Activated CD8-positive, alpha-beta T cell treated with anti-CD3 and anti-CD28 coated beads for 36 hours (primary cell): ENCODE measurements around the gene KRTAP13-2. TPM values are rescaled to one million over a fixed set of nuclear protein-coding genes. Genes with fewer than 3 reads are reported as not detected.

Experiments
- ATAC-seq: fragments of 200-7000 bp; cut with Tn5 transposase; one replicate; pipeline ENCODE4 v1.10.0; 2021; ENCODE audit warnings: mild to moderate bottlenecking, moderate library complexity
- CTCF ChIA-PET: fragments of 350-600 bp; sonication (Branson Sonifier 250); formaldehyde crosslinking; loops from one replicate; lab custom pipeline; 2021; ENCODE audit warnings: antibody characterized with exemption; lab: Charles Lee
- POLR2A ChIA-PET: fragments of 350-600 bp; sonication (Branson Sonifier 250); formaldehyde crosslinking; loops from one replicate; lab custom pipeline; 2021; ENCODE audit warnings: antibody characterized with exemption; lab: Charles Lee
- DNase-seq: peaks from one replicate; pipeline ENCODE4 v3.0.0-alpha.2; 2020
- H3K27ac Mint-ChIP-seq: one replicate; pipeline ENCODE4 v1.8.0; 2021; ENCODE audit warnings: mild to moderate bottlenecking, mixed read lengths
- H3K27me3 Mint-ChIP-seq: one replicate; pipeline ENCODE4 v1.8.0; 2021; ENCODE audit warnings: mixed read lengths
- H3K36me3 Mint-ChIP-seq: one replicate; pipeline ENCODE4 v1.8.0; 2021; ENCODE audit warnings: low read depth, mixed read lengths
- H3K4me1 Mint-ChIP-seq: one replicate; pipeline ENCODE4 v1.8.0; 2021; ENCODE audit warnings: low read depth, mixed read lengths
- H3K4me3 Mint-ChIP-seq: one replicate; pipeline ENCODE4 v1.8.0; 2021; ENCODE audit warnings: mild to moderate bottlenecking, moderate library complexity, mixed read lengths
- H3K9me3 Mint-ChIP-seq: one replicate; pipeline ENCODE4 v1.8.0; 2021; ENCODE audit warnings: mixed read lengths
- intact Hi-C: fragments of 100-400 bp; cut with micrococcal nuclease; formaldehyde crosslinking; loops from one replicate; pipeline ENCODE4 v1.10.0; 2022
- total RNA-seq, 2 experiments: library from RNA; stranded (reverse); gene quantifications; one replicate each; pipeline ENCODE4 v1.2.3, GENCODE V29; 2021
- TF ChIP-seq, protein P1 (sequence below): fragments of 200-600 bp; IDR thresholded peaks from one replicate; pipeline ENCODE4 v1.8.0; 2022; ENCODE audit warnings: antibody characterized with exemption, mild to moderate bottlenecking

The KRTAP13-2 gene, protein sequence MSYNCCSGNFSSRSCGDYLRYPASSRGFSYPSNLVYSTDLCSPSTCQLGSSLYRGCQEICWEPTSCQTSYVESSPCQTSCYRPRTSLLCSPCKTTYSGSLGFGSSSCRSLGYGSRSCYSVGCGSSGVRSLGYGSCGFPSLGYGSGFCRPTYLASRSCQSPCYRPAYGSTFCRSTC
- total RNA-seq: not detected

DNA sequence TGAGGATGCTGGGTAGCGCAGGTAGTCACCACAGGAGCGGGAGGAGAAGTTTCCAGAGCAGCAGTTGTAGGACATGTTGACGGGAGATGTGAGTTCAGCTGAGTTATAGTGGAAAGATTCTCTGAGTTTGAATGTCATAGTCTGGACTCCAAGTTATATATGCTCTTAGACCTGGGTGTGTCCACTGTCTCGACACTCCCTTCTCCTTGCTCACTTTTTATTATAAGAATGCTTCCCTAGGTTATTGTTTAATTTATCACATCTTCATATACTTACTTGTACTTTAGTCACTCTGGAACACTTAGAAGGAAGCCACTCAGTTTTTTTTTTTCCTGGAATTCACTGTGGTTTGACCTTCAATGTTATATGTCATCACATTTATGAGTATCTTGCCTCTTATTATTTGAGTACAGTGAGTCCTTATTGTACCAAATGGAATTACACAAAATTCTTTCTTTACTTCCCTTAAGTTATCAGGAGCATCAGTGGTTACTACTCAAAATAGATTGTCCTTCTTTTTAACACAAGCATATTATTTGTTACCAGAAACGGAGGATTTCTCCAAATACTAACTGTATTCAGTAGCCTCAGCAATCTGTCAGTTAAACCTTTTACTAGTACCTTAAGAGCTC lies at the start of gene KRTAP13-2:
TSS of gene KRTAP13-2 (minus strand) at position 133 of the 632 bp plus-strand sequence. CDS start at position 75, 58 bp downstream.
- ATAC-seq: no peak
- no peaks in the 10 kb centered on the region for H3K9me3 Mint-ChIP-seq
- ChIA-PET CTCF (no interaction called here), POLR2A (no interaction called here)
- H3K36me3 Mint-ChIP-seq: no peaks in the 10 kb centered on the region
- TF ChIP-seq, protein P1, sequence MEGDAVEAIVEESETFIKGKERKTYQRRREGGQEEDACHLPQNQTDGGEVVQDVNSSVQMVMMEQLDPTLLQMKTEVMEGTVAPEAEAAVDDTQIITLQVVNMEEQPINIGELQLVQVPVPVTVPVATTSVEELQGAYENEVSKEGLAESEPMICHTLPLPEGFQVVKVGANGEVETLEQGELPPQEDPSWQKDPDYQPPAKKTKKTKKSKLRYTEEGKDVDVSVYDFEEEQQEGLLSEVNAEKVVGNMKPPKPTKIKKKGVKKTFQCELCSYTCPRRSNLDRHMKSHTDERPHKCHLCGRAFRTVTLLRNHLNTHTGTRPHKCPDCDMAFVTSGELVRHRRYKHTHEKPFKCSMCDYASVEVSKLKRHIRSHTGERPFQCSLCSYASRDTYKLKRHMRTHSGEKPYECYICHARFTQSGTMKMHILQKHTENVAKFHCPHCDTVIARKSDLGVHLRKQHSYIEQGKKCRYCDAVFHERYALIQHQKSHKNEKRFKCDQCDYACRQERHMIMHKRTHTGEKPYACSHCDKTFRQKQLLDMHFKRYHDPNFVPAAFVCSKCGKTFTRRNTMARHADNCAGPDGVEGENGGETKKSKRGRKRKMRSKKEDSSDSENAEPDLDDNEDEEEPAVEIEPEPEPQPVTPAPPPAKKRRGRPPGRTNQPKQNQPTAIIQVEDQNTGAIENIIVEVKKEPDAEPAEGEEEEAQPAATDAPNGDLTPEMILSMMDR: no peak
- DNase-seq: no peak
- intact Hi-C loops: no loop called here
- H3K4me1 Mint-ChIP-seq: no peaks in the 10 kb centered on the region
- no peak within 1 kb of the TSS for H3K4me3 Mint-ChIP-seq
- H3K27me3 Mint-ChIP-seq: no peaks in the 10 kb centered on the region
- H3K27ac Mint-ChIP-seq: no peak within 1 kb of the TSS

DNA sequence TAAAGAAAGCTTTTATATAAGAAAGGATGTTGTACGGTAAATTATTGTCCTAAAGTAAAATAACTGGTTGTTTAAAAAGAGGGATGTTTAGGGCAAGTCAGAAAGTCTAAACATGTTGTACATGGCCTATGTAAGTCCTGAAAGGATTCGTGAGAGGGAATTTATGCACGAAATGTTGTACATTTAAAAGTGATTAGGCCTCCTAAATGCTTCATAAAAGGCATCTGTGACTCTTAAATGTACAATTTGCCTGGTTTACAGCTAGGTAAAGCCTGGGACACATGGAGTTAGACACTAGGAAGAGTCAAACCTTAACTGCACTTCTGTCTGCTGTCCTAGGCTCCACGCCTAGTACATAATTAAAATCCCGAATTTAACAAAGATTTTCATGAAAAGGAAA lies 43.9 kb upstream of the KRTAP13-2 start:
- DNase-seq (no peak), ATAC-seq (no peak)
- ChIA-PET CTCF (no interaction called here), POLR2A (no interaction called here)
- peaks cover 2% of the 10 kb centered on the region for H3K27me3 Mint-ChIP-seq
- H3K27ac Mint-ChIP-seq: no peak overlapping the region
- H3K4me3 Mint-ChIP-seq: no peak overlapping the region
- TF ChIP-seq, protein P1: no peak
- intact Hi-C loops: no loop called here
- H3K4me1 Mint-ChIP-seq: no peaks in the 10 kb centered on the region
- H3K36me3 Mint-ChIP-seq: no peaks in the 10 kb centered on the region
- peaks cover 3% of the 10 kb centered on the region for H3K9me3 Mint-ChIP-seq

DNA sequence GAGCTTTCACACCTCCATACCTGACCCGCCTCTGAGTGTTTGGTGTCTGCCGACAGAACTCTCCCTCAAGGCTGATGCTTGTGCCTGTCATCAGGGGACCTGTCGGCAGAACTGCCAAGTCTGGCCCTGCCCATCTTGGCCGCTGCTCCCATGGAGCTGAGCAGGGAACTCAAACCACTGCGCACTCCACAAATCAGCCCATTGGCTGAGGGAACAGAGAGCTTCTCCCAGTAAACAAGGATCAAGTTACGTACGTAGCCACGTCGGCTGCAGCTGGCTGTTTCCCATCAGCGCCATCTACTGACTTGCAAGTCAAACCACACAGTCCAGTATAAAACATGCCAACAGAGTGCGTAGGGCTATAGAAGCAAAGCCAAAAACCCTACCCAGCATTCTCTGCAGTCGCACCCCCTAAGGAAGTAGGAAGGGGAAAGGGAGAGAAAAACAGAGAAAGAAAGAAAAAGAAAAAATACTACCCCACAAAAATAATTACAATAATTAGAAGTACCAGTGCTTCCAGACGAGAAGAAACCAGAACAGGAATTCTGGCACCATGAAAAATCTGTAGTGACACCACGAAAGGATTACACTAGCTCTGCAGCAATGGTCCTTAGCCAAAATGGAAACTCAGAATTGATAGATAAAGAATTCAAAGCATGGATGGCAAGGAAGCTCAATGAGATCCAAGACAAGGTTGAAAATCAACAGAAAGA lies 36.9 kb upstream of the KRTAP13-2 start:
- no peak for ATAC-seq
- peaks cover 8% of the 10 kb centered on the region for H3K9me3 Mint-ChIP-seq
- CTCF ChIA-PET: interaction anchor here (0.9 to 2.2 kb wide), 5 partner anchors 8 to 68 kb away, joined by 3 to 6 read pairs (median 3); no protein-coding TSS in a partner anchor

DNA sequence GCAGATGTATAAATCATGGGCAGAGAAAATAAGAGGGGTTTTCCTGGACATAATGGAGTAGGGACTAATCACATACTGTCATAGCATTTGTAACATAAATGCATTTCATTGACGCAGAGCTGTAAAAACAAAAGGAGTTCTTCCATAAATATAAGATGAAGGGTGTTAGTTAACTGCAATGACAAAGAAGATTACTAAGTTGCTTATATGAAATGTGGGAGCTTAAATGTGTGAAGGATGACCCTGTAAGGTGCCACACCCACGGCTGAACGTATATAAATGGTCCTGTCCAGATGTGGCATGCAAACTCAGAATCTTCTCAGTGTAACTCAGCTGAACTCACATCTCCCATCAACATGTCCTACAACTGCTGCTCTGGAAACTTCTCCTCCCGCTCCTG lies 23.7 kb upstream of the KRTAP13-2 start, which contains the start of gene KRTAP13-1:
TSS of gene KRTAP13-1 (plus strand) at position 301 of the 400 bp plus-strand sequence. CDS start at position 357, 56 bp downstream.
- DNase-seq (no peak), ATAC-seq (no peak)
- no peaks in the 10 kb centered on the region for H3K36me3 Mint-ChIP-seq
- no peaks in the 10 kb centered on the region for H3K9me3 Mint-ChIP-seq
- CTCF ChIA-PET: no interaction called here
- intact Hi-C loops: no loop called here
- H3K4me3 Mint-ChIP-seq: no peak within 1 kb of the TSS
- H3K27ac Mint-ChIP-seq: no peak within 1 kb of the TSS
- H3K27me3 Mint-ChIP-seq: peaks cover 5% of the 10 kb centered on the region
- no peaks in the 10 kb centered on the region for H3K4me1 Mint-ChIP-seq
- POLR2A ChIA-PET: no interaction called here
- TF ChIP-seq, protein P1: no peak

More for the DNA sequence above, 36.9 kb upstream of the KRTAP13-2 start:
- POLR2A ChIA-PET: no interaction called here
- no peak overlapping the region for H3K4me3 Mint-ChIP-seq
- intact Hi-C loops: no loop called here
- peaks cover 11% of the 10 kb centered on the region for H3K27me3 Mint-ChIP-seq
- no peaks in the 10 kb centered on the region for H3K36me3 Mint-ChIP-seq
- TF ChIP-seq, protein P1: peak; percentile 45
- DNase-seq: peak; percentile 20
- H3K27ac Mint-ChIP-seq: no peak overlapping the region
- H3K4me1 Mint-ChIP-seq: no peaks in the 10 kb centered on the region
